IMR-90 (cell line): Measurements from ENCODE around the gene CDR2. TPM values are rescaled to one million over a fixed set of nuclear protein-coding genes. Genes with fewer than 3 reads are reported as not detected.

Experiments used
- ATAC-seq: fragments of 200-7000 bp; cut with Tn5 transposase; 2 replicates; pipeline ENCODE4 v1.9.1; 2020; ENCODE audit warnings: low read depth, mild to moderate bottlenecking, moderate library complexity
- BruUV-seq: library from RNA; stranded (reverse); fragments of 400-500 nt; replicated peaks from 2 replicates; lab custom pipeline; 2021; lab: Mats Ljungman, UMichigan
- CTCF ChIA-PET: fragments of 300-600 bp; formaldehyde crosslinking; extraction: SDS; loops from one replicate; lab custom pipeline; 2021; ENCODE audit warnings: antibody characterized with exemption; lab: Yijun Ruan, JAX
- POLR2A ChIA-PET: fragments of 300-600 bp; sonication (Branson Sonifier 250); formaldehyde crosslinking; loops from one replicate; lab custom pipeline; 2022; ENCODE audit warnings: antibody characterized with exemption; ENCODE audit not compliant: unreplicated experiment; lab: Charles Lee
- DNase-seq: peaks from one replicate; pipeline ENCODE4 v3.0.0; 2013
- H2AFZ ChIP-seq: replicated peaks from 2 replicates; pipeline ENCODE3; 2013; ENCODE audit warnings: low read length, mild to moderate bottlenecking; ENCODE audit not compliant: poor library complexity
- H2AK5ac ChIP-seq: 2 replicates; pipeline ENCODE4 v1.6.1; 2013; ENCODE audit warnings: low read depth, low read length, inconsistent platforms
- H2AK9ac ChIP-seq: replicated peaks from 2 replicates; pipeline ENCODE3; 2013; ENCODE audit warnings: mild to moderate bottlenecking, low read depth, low read length, moderate library complexity; ENCODE audit not compliant: poor library complexity
- H2BK120ac ChIP-seq: 2 replicates; pipeline ENCODE4 v1.6.1; 2013; ENCODE audit warnings: low read depth, low read length, inconsistent platforms
- H2BK15ac ChIP-seq: 3 replicates; pipeline ENCODE4 v1.6.1; 2013; ENCODE audit warnings: low read depth, low read length, inconsistent platforms
- H2BK20ac ChIP-seq: 2 replicates; pipeline ENCODE4 v1.6.1; 2013; ENCODE audit warnings: low read depth, mild to moderate bottlenecking, inconsistent platforms, low read length, moderate library complexity
- H2BK5ac ChIP-seq: 2 replicates; pipeline ENCODE4 v1.6.1; 2013; ENCODE audit warnings: mild to moderate bottlenecking, low read depth, low read length, inconsistent platforms; ENCODE audit not compliant: poor library complexity, severe bottlenecking
- H3K14ac ChIP-seq: replicated peaks from 2 replicates; pipeline ENCODE4 v1.6.1; 2013; ENCODE audit warnings: low read depth, low read length, inconsistent platforms
- H3K18ac ChIP-seq: 2 replicates; pipeline ENCODE4 v1.6.1; 2013; ENCODE audit warnings: low read depth, low read length, control low read depth
- H3K23ac ChIP-seq: 2 replicates; pipeline ENCODE4 v1.6.1; 2013; ENCODE audit warnings: low read depth, low read length, inconsistent platforms
- H3K27ac ChIP-seq: 2 replicates; pipeline ENCODE4 v1.5.1; 2013; ENCODE audit warnings: mild to moderate bottlenecking, control low read depth, low read length; ENCODE audit not compliant: insufficient read depth
- H3K27me3 ChIP-seq: 2 replicates; pipeline ENCODE4 v1.6.1; 2013; ENCODE audit warnings: low read length; ENCODE audit not compliant: control insufficient read depth, insufficient read depth
- H3K36me3 ChIP-seq: 2 replicates; pipeline ENCODE4 v1.6.1; 2013; ENCODE audit warnings: low read length, mixed read lengths; ENCODE audit not compliant: control insufficient read depth, insufficient read depth
- H3K4ac ChIP-seq: 2 replicates; pipeline ENCODE4 v1.6.1; 2013; ENCODE audit warnings: low read depth, low read length, inconsistent platforms
- H3K4me1 ChIP-seq: 2 replicates; pipeline ENCODE4 v1.6.1; 2013; ENCODE audit warnings: low read length, mixed read lengths; ENCODE audit not compliant: control insufficient read depth, insufficient read depth
- H3K4me2 ChIP-seq: 2 replicates; pipeline ENCODE4 v1.6.1; 2013; ENCODE audit warnings: low read depth, mild to moderate bottlenecking, control low read depth, low read length, moderate library complexity
- H3K4me3 ChIP-seq: 2 replicates; pipeline ENCODE4 v1.5.1; 2013; ENCODE audit warnings: low read depth, mild to moderate bottlenecking, control low read depth, low read length, moderate library complexity; ENCODE audit not compliant: insufficient read depth
- H3K56ac ChIP-seq: 2 replicates; pipeline ENCODE4 v1.6.1; 2013; ENCODE audit warnings: low read length, inconsistent platforms; ENCODE audit not compliant: insufficient read depth; ENCODE audit errors: extremely low read depth
- H3K79me1 ChIP-seq, 2 experiments: 2 replicates each; pipeline ENCODE4 v1.6.1; 2013; ENCODE audit warnings: low read length in 2 of 2, inconsistent platforms in 1 of 2, low read depth in 1 of 2
- H3K9ac ChIP-seq: 2 replicates; pipeline ENCODE4 v1.6.1; 2013; ENCODE audit warnings: low read depth, low read length, control low read depth
- H3K9me1 ChIP-seq: 2 replicates; pipeline ENCODE4 v1.6.1; 2013; ENCODE audit warnings: low read length, inconsistent platforms; ENCODE audit not compliant: insufficient read depth
- H3K9me3 ChIP-seq: 2 replicates; pipeline ENCODE4 v1.6.1; 2013; ENCODE audit warnings: low read length; ENCODE audit not compliant: control insufficient read depth, insufficient read depth
- H4K20me1 ChIP-seq: 2 replicates; pipeline ENCODE4 v1.6.1; 2013; ENCODE audit warnings: low read length, inconsistent platforms; ENCODE audit not compliant: insufficient read depth
- H4K5ac ChIP-seq: 2 replicates; pipeline ENCODE4 v1.6.1; 2013; ENCODE audit warnings: mild to moderate bottlenecking, low read depth, low read length, control low read depth
- H4K8ac ChIP-seq, 2 experiments: 2 replicates each; pipeline ENCODE4 v1.6.1; 2013; ENCODE audit warnings: low read depth in 2 of 2, low read length in 2 of 2, control low read depth in 1 of 2, inconsistent platforms in 1 of 2
- H4K91ac ChIP-seq: 2 replicates; pipeline ENCODE4 v1.6.1; 2013; ENCODE audit warnings: low read depth, low read length, inconsistent platforms; ENCODE audit not compliant: insufficient read depth
- BHLHE40 ChIP-seq: fragments of 150-350 bp; IDR thresholded peaks from 2 replicates; pipeline ENCODE4 v1.6.1; 2016; ENCODE audit warnings: mild to moderate bottlenecking, low read depth, low read length
- CEBPB ChIP-seq: IDR thresholded peaks from 2 replicates; pipeline ENCODE4 v1.6.1; 2012; ENCODE audit warnings: low read depth, low read length, improper control_type of control experiment
- FOS ChIP-seq: fragments of 150-350 bp; IDR thresholded peaks from 2 replicates; pipeline ENCODE4 v1.6.1; 2016; ENCODE audit warnings: low read depth, low read length
- MAFK ChIP-seq: IDR thresholded peaks from 2 replicates; pipeline ENCODE4 v1.6.1; 2012; ENCODE audit warnings: low read depth, low read length, improper control_type of control experiment
- MAZ ChIP-seq: IDR thresholded peaks from 2 replicates; pipeline ENCODE4 v1.6.1; 2012; ENCODE audit warnings: low read depth, mild to moderate bottlenecking, low read length, improper control_type of control experiment, moderate library complexity, borderline replicate concordance
- NFE2L2 ChIP-seq: fragments of 150-350 bp; IDR thresholded peaks from 2 replicates; pipeline ENCODE4 v1.6.1; 2016; ENCODE audit warnings: low read depth, mild to moderate bottlenecking, low read length
- POLR2A ChIP-seq: IDR thresholded peaks from 2 replicates; pipeline ENCODE4 v1.6.1; 2012; ENCODE audit warnings: mild to moderate bottlenecking, low read depth, low read length
- RAD21 ChIP-seq: IDR thresholded peaks from 2 replicates; pipeline ENCODE4 v1.6.1; 2012; ENCODE audit warnings: low read length, improper control_type of control experiment
- SMC3 ChIP-seq: fragments of 150-350 bp; IDR thresholded peaks from 2 replicates; pipeline ENCODE4 v1.6.1; 2016; ENCODE audit warnings: low read depth, mild to moderate bottlenecking, antibody characterized with exemption, low read length, moderate library complexity
- WGBS, 2 experiments: methylation state at CpG; one replicate each; pipeline versions ENCODE4 v1.1.5 to v1.1.7; 2013; ENCODE audit warnings: missing lambda C conversion rate in 2 of 2; ENCODE audit not compliant: insufficient read length in 1 of 2; ENCODE audit errors: extremely low coverage in 2 of 2; 5-methylcytosine and 5-hydroxymethylcytosine counted together
- dilution Hi-C: fragments of 300-500 bp; cut with HindIII; formaldehyde crosslinking; loops from one replicate; pipeline ENCODE4 v1.14.3; 2018; ENCODE audit warnings: low sequenced_read_pairs; ENCODE audit not compliant: unreplicated experiment
- in situ Hi-C: fragments of 300-500 bp; cut with MboI; formaldehyde crosslinking; loops from 3 replicates; pipeline ENCODE4 v1.14.3; 2019; ENCODE audit warnings: low sequenced_read_pairs, inconsistent platforms, mixed read lengths
- intact Hi-C: fragments of 100-400 bp; cut with micrococcal nuclease; formaldehyde crosslinking; loops from 2 replicates; pipeline ENCODE4 v1.10.0; 2022
- polyA plus RNA-seq, 3 experiments: library from polyadenylated mRNA; depleted of rRNA; stranded (reverse); fragments of >200 nt; gene quantifications; 2 replicates each; pipeline ENCODE4 v1.2.3, GENCODE V29; 2012; ENCODE audit warnings: low replicate concordance in 1 of 3
- total RNA-seq: library from RNA; depleted of rRNA; stranded (reverse); fragments of >200 nt; gene quantifications from 2 replicates; pipeline ENCODE4 v1.2.3, GENCODE V29; 2012
- TF ChIP-seq, protein P1 (sequence below): fragments of 150-350 bp; IDR thresholded peaks from 2 replicates; pipeline ENCODE4 v1.6.1; 2017; ENCODE audit warnings: mild to moderate bottlenecking, antibody characterized with exemption, low read length, low read depth
- TF ChIP-seq, protein P2 (sequence below): conservative IDR thresholded peaks from 2 replicates; pipeline ENCODE4 v1.5.1; 2012; ENCODE audit warnings: mild to moderate bottlenecking, low read depth, low read length, improper control_type of control experiment
- TF ChIP-seq, protein P3 (sequence below): fragments of 150-350 bp; IDR thresholded peaks from 2 replicates; pipeline ENCODE4 v1.6.1; 2016; ENCODE audit warnings: low read depth, mild to moderate bottlenecking, low read length, moderate library complexity, borderline replicate concordance

The CDR2 gene
- total and polyA plus RNA-seq, 2 of the 4 experiments (the other 2 are of a cell fraction), result 37.7 to 48.4 TPM

DNA sequence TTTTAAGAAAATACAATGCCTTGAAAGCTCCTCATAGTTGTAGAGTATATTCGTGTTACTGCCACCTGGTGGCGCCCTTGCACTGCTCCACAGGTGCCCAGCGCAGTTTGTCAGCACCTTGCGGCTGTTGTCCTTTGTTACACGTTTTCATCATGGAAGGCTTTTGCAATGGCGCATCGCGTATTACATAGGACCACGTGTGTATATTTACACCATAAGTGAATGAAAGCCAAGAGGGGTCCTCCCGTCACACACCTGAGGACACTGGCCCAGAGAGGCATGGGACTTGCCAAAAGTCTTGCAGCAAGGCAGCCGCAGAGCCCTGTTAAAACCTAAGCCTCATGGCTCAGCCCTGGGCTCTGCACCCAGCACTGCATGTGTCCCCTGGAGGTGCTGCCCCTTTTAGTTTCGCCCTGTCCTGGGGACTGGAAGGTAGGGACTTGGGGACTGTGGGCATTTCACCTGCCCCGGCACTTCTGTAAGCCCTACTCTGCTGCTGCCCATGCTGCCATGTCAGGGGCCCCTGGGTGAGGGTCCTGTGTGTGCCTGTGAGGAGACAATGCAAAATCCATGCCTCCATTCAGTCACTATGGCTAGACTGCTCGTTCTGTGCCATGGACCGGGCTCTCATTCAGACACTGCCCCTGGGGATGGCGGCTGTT lies 52.9 kb downstream of the CDR2 start (continued):
- TF ChIP-seq RAD21, result peak; percentile 95

DNA sequence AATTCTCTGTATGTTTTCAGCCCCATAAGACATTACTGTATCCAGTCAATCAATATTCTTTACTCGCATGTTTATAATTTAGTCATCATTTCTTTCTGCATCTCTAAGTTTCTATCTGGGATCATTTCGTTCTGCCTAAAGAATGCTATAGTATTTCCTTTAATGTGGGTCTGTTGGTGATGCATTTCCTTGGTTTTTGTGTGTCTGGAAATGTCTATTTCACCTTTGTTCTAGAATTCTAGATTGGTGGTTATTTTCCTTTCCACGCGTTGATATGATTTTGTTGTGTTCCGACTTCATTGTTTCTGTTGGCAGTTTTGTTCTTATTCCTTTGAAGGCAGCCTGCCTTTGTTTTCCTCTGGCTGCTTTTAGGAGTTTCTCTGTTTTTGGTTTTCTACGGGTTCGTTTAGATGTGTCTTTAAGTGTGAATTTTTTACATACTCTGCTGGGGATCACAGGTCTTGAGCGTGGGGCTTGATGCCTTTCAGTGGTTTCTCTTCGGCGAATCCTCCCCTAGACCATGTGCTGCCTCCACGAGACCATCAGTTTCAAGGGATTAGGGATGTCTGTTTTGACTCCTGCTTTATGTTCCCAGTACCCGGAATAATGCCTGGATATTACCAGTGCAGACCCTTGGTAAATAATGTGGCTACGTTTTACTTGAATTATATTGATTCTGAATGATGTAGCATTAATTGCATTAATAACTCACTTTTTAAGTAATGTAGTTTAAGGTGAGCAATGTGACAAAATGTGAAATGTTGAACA lies 53.7 kb downstream of the CDR2 start:
- WGBS, 2 experiments, result no CpG with 5 or more reads among the region's 13 CpGs
- intact Hi-C loops, result loop anchor here (5.0 kb wide), 1 partner anchor 763 kb away; no protein-coding TSS in a partner anchor
- BruUV-seq, result no TSS peak
- TF ChIP-seq MAZ (no peak), BHLHE40 (no peak), MAFK (no peak), CEBPB (no peak), NFE2L2 (no peak), SMC3 (no peak), FOS (no peak), POLR2A (no peak)
- TF ChIP-seq, protein P1, sequence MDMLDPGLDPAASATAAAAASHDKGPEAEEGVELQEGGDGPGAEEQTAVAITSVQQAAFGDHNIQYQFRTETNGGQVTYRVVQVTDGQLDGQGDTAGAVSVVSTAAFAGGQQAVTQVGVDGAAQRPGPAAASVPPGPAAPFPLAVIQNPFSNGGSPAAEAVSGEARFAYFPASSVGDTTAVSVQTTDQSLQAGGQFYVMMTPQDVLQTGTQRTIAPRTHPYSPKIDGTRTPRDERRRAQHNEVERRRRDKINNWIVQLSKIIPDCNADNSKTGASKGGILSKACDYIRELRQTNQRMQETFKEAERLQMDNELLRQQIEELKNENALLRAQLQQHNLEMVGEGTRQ, result no peak
- TF ChIP-seq, protein P2, sequence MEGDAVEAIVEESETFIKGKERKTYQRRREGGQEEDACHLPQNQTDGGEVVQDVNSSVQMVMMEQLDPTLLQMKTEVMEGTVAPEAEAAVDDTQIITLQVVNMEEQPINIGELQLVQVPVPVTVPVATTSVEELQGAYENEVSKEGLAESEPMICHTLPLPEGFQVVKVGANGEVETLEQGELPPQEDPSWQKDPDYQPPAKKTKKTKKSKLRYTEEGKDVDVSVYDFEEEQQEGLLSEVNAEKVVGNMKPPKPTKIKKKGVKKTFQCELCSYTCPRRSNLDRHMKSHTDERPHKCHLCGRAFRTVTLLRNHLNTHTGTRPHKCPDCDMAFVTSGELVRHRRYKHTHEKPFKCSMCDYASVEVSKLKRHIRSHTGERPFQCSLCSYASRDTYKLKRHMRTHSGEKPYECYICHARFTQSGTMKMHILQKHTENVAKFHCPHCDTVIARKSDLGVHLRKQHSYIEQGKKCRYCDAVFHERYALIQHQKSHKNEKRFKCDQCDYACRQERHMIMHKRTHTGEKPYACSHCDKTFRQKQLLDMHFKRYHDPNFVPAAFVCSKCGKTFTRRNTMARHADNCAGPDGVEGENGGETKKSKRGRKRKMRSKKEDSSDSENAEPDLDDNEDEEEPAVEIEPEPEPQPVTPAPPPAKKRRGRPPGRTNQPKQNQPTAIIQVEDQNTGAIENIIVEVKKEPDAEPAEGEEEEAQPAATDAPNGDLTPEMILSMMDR, result no peak
- TF ChIP-seq, protein P3, sequence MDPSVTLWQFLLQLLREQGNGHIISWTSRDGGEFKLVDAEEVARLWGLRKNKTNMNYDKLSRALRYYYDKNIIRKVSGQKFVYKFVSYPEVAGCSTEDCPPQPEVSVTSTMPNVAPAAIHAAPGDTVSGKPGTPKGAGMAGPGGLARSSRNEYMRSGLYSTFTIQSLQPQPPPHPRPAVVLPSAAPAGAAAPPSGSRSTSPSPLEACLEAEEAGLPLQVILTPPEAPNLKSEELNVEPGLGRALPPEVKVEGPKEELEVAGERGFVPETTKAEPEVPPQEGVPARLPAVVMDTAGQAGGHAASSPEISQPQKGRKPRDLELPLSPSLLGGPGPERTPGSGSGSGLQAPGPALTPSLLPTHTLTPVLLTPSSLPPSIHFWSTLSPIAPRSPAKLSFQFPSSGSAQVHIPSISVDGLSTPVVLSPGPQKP, result no peak

More for the DNA sequence above, 53.7 kb downstream of the CDR2 start:
- Histone ChIP-seq H2BK20ac (no peak overlapping the region), H3K9me3 (no peaks in the 10 kb centered on the region), H3K23ac (no peak overlapping the region), H3K4me2 (no peak overlapping the region), H3K9ac (no peak overlapping the region), H3K36me3 (peaks cover 49% of the 10 kb centered on the region), H3K56ac (no peak overlapping the region), H4K20me1 (peaks cover 19% of the 10 kb centered on the region), H2AK9ac (no peak overlapping the region), H4K5ac (no peak overlapping the region), H2BK5ac (no peak overlapping the region), H3K4ac (no peak overlapping the region), H3K79me1 (peaks cover 0 to 17% of the 10 kb centered on the region in 2 experiments; a peak in 2 of 4 replicates), H2AK5ac (no peak overlapping the region), H3K14ac (no peak overlapping the region), H3K9me1 (no peaks in the 10 kb centered on the region), H3K4me1 (no peaks in the 10 kb centered on the region), H3K27ac (no peak overlapping the region), H3K18ac (no peak overlapping the region), H2BK120ac (no peak overlapping the region), H2AFZ (no peak overlapping the region), H4K91ac (no peak overlapping the region), H3K27me3 (no peaks in the 10 kb centered on the region), H4K8ac (no peak overlapping the region), H2BK15ac (no peak overlapping the region), H3K4me3 (no peak overlapping the region)
- in situ Hi-C loops, result no loop called here
- dilution Hi-C loops, result no loop called here
- CTCF ChIA-PET, result interaction anchor here (0.6 to 1.0 kb wide), 5 partner anchors 10 to 1162 kb away, joined by 3 to 4 read pairs (median 3); no protein-coding TSS in a partner anchor
- no peak for DNase-seq
- no peak for ATAC-seq
- POLR2A ChIA-PET, result no interaction called here
